ENCODE measurements around the gene CMTM8.

CMTM8 gene

GRCh38 chr3:32313169-32313568 is 74.7 kb downstream of the CMTM8 start:
- TF ChIP-seq GATA1 (IDR thresholded peaks at IDR 0.05; ENCODE audit: low read depth, low read length): no peak
- no peak for TF ChIP-seq POLR2A (IDR thresholded peaks at IDR 0.05; ENCODE audit: low read length)
- no peak for DNase-seq

- TF ChIP-seq POLR2A (IDR thresholded peaks at IDR 0.05; ENCODE audit: low read length) (no peak), GATA1 (IDR thresholded peaks at IDR 0.05; ENCODE audit: low read depth, low read length) (no peak)
- no peak for DNase-seq
Observed at GRCh38 chr3:32313723-32314473, 75.4 kb downstream of the CMTM8 start.

- no peak for DNase-seq
- TF ChIP-seq GATA1 (IDR thresholded peaks at IDR 0.05; ENCODE audit: low read depth, low read length): no peak
- TF ChIP-seq POLR2A (IDR thresholded peaks at IDR 0.05; ENCODE audit: low read length): no peak
Observed at GRCh38 chr3:32315441-32315840, 77.0 kb downstream of the CMTM8 start.

- DNase-seq: no peak
- TF ChIP-seq POLR2A (IDR thresholded peaks at IDR 0.05; ENCODE audit: low read length) (no peak), GATA1 (IDR thresholded peaks at IDR 0.05; ENCODE audit: low read depth, low read length) (no peak)
Observed at GRCh38 chr3:32316319-32316718, 77.8 kb downstream of the CMTM8 start.

- no peak for TF ChIP-seq GATA1 (IDR thresholded peaks at IDR 0.05; ENCODE audit: low read depth, low read length)
- TF ChIP-seq POLR2A (IDR thresholded peaks at IDR 0.05; ENCODE audit: low read length): no peak
- no peak for DNase-seq
Observed at GRCh38 chr3:32316976-32317375, 78.5 kb downstream of the CMTM8 start.

GRCh38 chr3:32319607-32320006 is 81.1 kb downstream of the CMTM8 start:
- TF ChIP-seq GATA1 (IDR thresholded peaks at IDR 0.05; ENCODE audit: low read depth, low read length): no peak
- TF ChIP-seq POLR2A (IDR thresholded peaks at IDR 0.05; ENCODE audit: low read length): no peak
- DNase-seq: no peak

- DNase-seq: no peak
- TF ChIP-seq POLR2A (IDR thresholded peaks at IDR 0.05; ENCODE audit: low read length): no peak
- no peak for TF ChIP-seq GATA1 (IDR thresholded peaks at IDR 0.05; ENCODE audit: low read depth, low read length)
Observed at GRCh38 chr3:32320080-32320479, 81.6 kb downstream of the CMTM8 start.

GRCh38 chr3:32321095-32321790 is 82.8 kb downstream of the CMTM8 start:
- no peak for DNase-seq
- TF ChIP-seq POLR2A (IDR thresholded peaks at IDR 0.05; ENCODE audit: low read length) (no peak), GATA1 (IDR thresholded peaks at IDR 0.05; ENCODE audit: low read depth, low read length) (no peak)

GRCh38 chr3:32322311-32322710 is 83.8 kb downstream of the CMTM8 start:
- no peak for DNase-seq
- no peak for TF ChIP-seq POLR2A (IDR thresholded peaks at IDR 0.05; ENCODE audit: low read length)
- no peak for TF ChIP-seq GATA1 (IDR thresholded peaks at IDR 0.05; ENCODE audit: low read depth, low read length)

- TF ChIP-seq GATA1 (IDR thresholded peaks at IDR 0.05; ENCODE audit: low read depth, low read length) (no peak), POLR2A (IDR thresholded peaks at IDR 0.05; ENCODE audit: low read length) (no peak)
- DNase-seq: no peak
Observed at GRCh38 chr3:32323604-32324003, 85.1 kb downstream of the CMTM8 start.

- TF ChIP-seq POLR2A (IDR thresholded peaks at IDR 0.05; ENCODE audit: low read length): no peak
- no peak for TF ChIP-seq GATA1 (IDR thresholded peaks at IDR 0.05; ENCODE audit: low read depth, low read length)
- DNase-seq: no peak
Observed at GRCh38 chr3:32325201-32325600, 86.7 kb downstream of the CMTM8 start.

- no peak for TF ChIP-seq GATA1 (IDR thresholded peaks at IDR 0.05; ENCODE audit: low read depth, low read length)
- TF ChIP-seq POLR2A (IDR thresholded peaks at IDR 0.05; ENCODE audit: low read length): no peak
- no peak for DNase-seq
Observed at GRCh38 chr3:32325927-32326326, 87.4 kb downstream of the CMTM8 start.

- no peak for DNase-seq
- TF ChIP-seq POLR2A (IDR thresholded peaks at IDR 0.05; ENCODE audit: low read length) (no peak), GATA1 (IDR thresholded peaks at IDR 0.05; ENCODE audit: low read depth, low read length) (no peak)
Observed at GRCh38 chr3:32326795-32327194, 88.3 kb downstream of the CMTM8 start.

GRCh38 chr3:32334675-32335074 is 96.2 kb downstream of the CMTM8 start:
- TF ChIP-seq POLR2A (IDR thresholded peaks at IDR 0.05; ENCODE audit: low read length) (no peak), GATA1 (IDR thresholded peaks at IDR 0.05; ENCODE audit: low read depth, low read length) (no peak)
- DNase-seq: no peak
